HG03196 (cell line): ENCODE results near the gene CAPS.
"Not testable (repeated sequence)": the region's sequence is repeated elsewhere in the genome, so short reads cannot be mapped to it uniquely, and the experiment has no call there.

Source experiments
- ATAC-seq: cut with Tn5 transposase; IDR thresholded peaks from one replicate; pipeline ENCODE4 v1.9.1; 2021; ENCODE audit not compliant: unreplicated experiment

CAPS gene

DNA sequence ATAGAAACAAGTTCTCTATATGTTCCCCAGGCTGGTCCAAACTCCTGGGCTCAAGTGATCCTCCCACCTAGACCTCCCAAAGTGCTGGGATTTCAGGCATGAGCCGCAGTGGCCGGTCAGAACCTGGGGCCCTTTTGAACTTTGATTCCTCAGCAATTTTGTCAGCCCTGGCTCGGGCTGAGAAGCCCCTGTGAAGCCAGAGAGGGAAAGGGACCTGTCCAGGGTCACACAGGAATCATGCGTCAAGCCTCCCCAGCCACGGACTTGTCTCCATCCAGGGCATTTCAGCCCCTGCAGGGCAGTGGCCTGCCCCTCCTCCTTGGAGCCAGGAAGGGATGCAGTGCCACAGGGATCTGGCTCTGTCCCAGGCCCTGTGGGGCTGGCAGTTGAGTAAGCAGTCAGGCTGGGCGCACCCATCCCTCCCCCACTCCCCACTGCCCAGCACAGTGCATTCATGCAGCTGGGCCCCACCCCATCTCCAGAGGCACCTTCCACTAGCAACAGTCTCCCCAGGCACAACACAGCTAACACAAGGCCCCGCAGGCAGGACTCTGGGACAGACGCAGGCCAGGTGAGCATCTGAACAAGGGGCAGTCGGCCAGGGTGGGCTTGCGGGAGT, at the start of gene CAPS:
CAPS (plus strand) TSS at position 516 of the 619 bp plus-strand sequence. CDS start 153 bp downstream, outside the sequence.
- no peak for ATAC-seq

DNA sequence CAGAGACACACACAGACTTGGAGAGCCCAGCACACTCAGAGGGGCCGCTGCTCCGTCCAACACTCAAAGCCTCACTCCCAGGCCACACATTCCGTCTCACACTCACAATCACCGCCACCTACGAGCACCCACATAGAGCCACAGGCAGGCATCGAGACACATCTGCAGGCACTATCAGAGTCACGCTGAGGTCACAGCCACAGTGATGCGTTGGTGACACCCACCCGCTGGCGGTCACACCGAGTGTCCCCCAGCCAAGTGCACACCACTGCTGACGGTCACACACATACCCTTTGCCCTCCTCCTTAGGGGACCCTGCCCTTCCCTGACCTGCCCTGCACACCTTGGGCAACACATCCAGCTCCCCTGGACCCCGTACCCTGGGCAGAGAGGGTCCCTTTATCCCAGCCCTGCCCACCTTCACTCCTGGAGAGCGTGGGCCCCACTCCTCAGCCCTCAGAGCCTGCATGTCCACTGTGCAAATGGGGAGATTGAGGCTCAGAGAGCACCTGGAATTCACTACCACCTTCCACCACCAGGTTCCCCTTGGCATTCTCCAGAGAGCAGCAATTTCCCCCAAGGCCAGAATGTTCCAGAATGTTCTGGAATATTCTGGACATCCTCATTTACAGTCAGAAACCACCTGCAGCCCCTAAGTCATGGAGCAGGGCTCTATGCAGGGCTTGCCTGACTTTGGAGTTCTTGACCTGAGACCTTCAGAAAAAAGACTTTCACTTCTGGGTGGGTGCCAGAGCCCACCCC, 49.1 kb upstream of the CAPS start:
- no peak for ATAC-seq

DNA sequence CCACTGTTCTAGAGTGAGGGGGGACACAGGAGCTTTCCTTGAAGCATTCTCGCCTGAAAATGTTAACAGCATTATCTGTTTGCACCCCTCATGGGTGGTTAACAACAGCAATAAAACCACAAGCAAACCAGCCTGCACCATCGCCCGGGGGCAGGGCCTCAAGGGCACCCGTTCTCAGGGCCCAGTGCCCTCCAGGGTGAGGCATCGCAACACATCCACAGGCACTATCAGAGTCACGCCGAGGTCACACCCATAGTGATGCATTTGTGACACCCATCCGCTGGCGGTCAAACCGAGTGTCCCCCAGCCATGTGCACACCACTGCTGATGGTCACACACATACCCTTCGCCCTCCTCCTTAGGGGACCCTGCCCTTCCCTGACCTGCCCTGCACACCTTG, 48.3 kb upstream of the CAPS start:
- ATAC-seq, result no peak

GRCh38 chr19:5867201-5868136, 46.6 kb upstream of the CAPS start:
- ATAC-seq, result no peak

GRCh38 chr19:5870986-5871394, 43.1 kb upstream of the CAPS start:
- no peak for ATAC-seq

DNA sequence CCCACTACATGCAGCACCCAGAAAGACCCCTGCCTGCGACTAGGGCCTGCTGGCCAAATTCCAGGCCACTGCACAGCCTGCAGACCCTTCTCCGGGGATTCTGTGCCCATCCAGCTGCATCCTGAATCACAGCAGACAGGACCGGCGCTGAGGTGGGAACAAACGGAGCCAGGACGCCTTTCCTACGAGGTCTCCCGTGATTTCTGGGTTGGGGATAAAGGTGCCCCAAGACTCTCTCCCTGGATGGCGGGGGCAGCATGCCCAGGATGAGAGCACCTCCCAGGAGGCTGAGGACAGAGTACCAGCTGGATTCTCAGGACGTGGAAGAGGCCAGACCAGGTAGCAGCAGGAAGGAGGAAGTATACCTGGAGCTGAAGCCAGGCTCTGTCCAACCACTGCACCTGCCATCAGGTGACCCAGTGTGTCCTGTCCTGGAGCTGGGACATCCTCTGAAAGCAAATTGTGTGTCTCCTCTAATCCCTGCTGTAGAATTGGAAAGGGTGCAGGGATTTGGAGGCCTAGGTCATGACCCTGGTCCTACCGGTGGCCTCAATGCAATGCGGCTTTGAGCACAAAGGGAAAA, 40.3 kb upstream of the CAPS start:
- no peak for ATAC-seq

DNA sequence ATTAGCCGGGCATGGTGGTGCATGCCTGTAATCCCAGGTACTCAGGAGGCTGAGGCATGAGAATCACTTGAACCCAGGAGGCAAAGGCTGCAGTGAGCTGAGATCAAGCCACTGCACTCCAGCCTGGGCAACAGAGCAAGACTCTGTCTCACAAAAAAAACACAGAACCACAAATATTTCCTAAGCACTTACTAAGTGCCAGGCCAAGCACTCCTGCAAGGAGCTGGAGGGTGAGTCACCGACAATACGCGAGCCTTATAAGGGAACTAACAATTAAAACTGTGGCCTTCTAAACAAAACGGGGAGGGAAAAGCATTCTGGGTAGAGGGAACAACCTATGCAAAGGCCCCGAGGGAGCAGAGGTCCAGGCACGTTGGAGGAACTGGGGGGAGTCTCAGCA, 39.6 kb upstream of the CAPS start:
- ATAC-seq, result not testable (repeated sequence)

GRCh38 chr19:5877427-5877826, 36.6 kb upstream of the CAPS start:
- no peak for ATAC-seq

GRCh38 chr19:5877882-5878281, 36.2 kb upstream of the CAPS start:
- ATAC-seq, result no peak

- ATAC-seq, result no peak
Measured at GRCh38 chr19:5880196-5880595, 33.9 kb upstream of the CAPS start.

DNA sequence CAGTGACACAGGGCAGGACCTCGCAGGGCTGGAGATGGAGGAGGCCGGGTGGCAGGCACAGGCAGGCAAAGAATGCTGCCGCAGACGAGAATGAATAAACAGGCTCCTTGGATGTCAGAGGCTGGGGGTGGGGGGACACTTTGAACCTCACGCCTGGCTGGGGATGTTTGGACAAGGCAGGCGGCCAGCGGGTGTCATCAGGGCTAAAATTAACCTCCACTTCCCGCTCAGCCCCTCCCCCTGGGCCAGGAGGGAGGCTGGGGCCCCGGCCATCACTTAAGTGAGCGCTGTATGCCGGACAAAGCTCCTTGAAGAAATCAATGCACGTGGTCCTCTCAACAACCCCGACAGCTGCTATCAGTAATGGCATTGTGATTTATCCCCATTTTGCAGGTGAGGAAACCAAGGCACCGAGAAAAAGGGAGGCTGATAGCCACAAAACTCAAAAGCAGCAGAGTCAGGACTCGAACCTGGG, 33.4 kb upstream of the CAPS start:
- ATAC-seq, result no peak

DNA sequence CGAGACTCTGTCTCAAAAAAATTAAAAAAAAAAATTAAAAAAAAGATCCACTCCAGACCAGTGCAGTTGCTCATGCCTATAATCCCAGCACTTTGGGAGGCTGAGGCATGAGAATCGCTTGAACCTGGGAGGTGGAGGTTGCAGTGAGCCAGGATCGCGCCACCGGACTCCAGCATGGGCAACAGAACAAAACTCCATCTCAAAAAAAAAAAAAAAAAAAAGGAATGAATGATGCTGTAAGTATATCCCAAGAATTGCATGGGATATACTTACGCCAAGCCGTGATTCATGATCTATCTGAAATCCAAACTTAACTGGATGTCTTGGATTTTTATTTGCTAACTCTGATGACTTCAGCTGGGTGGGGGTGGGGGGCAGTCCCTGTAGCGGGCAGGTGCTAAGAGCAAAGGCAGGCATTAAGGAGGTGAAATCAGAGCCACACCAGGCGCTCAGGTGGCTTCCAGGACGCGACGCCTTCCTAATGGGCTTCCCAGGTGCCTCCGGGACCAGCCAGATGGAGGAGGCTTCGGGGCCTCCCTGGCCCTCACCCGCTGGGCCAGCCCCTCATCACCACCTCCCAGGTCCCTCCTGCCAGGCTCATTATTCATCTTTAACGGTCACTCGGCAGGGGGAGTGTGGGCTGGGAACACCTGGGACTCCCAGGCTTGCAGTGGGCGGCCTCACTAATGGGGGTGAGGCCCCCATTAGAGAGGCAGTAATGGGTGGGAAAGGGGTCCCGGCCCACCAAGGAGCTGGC, 32.3 kb upstream of the CAPS start:
- ATAC-seq, result no peak

DNA sequence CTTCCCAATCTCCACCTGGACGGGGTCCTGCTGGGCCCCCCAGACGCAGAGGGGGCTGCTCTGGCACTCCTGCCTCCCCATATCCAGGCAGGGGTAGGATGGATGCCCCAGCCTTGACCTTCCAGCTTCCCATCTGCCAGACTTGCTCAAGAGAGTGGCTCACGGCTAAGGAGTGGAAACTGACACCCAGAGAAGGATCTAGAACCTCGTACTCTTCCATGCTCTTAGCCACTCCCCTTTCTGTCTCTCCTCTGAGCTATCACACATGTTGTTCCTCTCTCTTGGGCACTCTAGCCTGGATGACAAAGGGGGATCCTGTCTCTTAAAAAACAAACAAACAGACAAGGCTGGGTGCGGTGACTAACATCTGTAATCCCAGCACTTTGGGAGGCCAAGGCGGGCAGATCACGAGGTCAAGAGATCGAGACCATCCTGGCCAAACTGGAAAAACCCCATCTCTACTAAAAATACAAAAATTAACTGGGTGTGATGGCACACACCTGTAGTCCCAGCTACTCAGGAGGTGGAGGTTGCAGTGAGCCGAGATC, 31.6 kb upstream of the CAPS start:
- no peak for ATAC-seq

GRCh38 chr19:5883157-5883873, 30.7 kb upstream of the CAPS start:
- ATAC-seq, result not testable (repeated sequence)

DNA sequence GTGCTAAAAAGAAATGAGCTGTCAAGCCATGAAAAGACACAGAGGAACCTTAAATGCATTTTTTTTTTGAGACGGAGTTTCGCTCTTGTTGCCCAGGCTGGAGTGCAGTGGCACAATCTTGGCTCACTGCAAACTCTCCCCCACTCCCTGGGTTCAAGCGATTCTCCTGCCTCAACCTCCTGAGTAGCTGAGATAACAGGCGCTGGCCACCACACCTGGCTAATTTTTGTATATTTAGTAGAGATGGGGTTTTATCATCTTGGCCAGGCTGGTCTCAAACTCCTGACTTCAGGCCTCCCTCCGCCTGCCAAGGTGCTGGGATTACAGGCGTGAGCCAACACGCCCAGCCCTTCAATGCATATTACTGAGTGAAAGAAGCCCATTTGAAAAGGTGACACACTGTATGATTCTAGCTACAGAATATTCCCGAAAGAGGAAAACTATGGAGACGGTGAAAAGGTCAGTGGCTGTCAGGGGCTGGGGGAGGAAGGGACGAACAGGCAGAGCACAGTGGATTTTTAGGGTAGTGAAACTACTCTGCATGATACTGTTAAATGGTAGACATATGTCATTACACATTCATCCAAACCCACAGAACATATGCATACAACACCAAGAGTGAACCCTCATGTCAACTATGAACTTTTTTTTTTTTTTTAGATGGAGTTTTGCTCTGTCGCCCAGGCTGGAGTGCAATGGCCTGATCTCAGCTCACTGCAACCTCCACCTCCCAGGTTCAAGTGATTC, 29.8 kb upstream of the CAPS start:
- not testable (repeated sequence) for ATAC-seq

DNA sequence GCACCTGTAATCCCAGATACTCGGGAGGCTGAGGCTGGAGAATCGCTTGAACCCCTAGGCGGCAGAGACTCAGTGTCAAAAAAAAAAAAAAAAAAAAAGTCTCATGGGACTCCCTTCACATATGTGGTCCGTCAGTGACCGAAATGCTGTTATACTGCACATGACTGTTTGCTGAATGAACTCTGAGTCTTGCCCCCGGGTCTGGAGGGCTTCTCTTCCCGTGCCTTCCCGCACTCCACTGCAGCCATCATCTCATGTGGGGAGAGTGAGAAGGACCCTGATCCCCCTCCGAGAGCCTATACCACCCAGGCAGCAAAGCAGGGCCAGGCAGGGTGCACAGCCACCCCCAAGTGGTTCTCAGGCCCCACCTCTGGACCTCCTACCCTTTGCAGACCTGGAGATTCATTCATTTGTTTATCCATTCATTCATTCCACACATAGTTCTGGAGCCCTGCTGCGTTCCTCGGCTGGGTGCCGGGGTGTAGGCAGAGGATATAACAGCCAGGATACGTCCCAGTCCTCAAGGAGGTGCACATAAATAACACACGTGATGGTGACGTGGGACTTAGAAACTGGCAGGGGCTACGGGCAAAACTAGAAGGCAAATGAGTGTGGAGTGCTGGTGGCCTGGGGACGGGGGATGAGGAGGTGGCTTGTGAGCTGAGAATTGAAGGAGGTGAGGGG, 24.6 kb upstream of the CAPS start:
- no peak for ATAC-seq

DNA sequence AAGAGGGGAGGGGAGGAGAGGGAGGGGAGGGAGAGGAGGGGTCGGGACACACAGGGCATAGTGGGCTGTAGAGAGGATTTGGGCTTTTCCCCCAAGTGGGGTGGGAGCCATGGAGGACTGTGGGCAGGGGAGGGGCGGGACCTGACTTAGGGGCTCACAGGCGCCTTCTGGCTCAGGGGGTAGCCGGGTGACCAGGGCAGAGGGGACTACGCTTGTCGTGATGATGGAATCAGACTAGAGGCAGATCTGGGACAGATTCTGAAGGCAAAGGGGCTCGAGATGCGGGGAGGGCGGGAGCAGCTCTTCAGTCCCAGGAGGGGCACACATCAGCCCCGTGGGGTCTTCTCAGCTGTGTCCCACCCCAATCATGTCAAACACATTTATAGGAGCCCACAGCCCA, 24.0 kb upstream of the CAPS start:
- ATAC-seq, result no peak

GRCh38 chr19:5891572-5891937, 22.5 kb upstream of the CAPS start:
- ATAC-seq, result no peak
